D721Med (cell line): Measurements from ENCODE around the gene ACSL6.
A peak's percentile ranks its signal among the peaks of the same experiment; 100 is the strongest.

Source experiments
- DNase-seq: peaks from one replicate; pipeline ENCODE4 v3.0.0; 2011; ENCODE audit warnings: low spot score; ENCODE audit not compliant: insufficient read length
- FAIRE-seq: peaks from 2 replicates; lab custom pipeline; 2011; peaks lifted over from hg19 to GRCh38; lab: Jason Lieb, UNC
- TF ChIP-seq, protein P1 (sequence below): IDR thresholded peaks from 2 replicates; pipeline ENCODE4 v1.5.1; 2012; ENCODE audit warnings: mild to moderate bottlenecking, control low read depth; ENCODE audit not compliant: insufficient read depth; ENCODE audit errors: missing control alignments

ACSL6 gene

DNA sequence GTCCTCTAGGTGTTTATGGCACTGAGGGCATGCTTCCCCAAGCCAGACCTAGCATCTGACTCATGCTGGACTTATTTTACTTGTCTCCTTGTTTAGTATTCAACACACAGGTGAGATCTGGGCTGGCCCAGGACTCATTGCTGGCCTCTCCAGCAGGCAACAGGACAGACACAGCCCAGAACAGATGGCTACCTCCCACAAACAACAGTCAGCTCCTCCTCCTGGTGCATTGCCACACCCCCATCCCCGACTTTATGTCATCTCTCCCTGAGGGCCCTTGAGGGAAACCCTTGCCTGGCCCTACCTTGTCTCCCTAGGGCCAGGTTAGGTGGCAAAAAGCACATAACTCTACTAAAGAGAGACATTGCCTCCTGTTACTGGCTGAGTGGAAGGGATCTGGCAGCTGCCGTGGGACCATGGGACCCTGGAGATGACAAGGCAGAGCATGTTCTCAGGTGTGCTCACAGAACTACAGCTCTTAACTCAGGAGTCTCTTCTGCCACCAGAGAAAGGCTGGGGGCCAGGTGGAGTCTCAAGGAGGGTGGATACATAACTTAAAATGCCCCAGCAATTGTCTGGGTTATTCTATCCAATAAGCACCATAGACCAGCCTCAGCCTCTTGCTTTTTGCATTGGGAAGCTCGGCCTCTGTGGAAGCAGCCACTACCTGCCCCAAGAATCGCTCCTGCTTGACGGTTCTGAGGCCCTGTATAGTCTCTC, 2.3 kb downstream of the ACSL6 start:
- TF ChIP-seq, protein P1, sequence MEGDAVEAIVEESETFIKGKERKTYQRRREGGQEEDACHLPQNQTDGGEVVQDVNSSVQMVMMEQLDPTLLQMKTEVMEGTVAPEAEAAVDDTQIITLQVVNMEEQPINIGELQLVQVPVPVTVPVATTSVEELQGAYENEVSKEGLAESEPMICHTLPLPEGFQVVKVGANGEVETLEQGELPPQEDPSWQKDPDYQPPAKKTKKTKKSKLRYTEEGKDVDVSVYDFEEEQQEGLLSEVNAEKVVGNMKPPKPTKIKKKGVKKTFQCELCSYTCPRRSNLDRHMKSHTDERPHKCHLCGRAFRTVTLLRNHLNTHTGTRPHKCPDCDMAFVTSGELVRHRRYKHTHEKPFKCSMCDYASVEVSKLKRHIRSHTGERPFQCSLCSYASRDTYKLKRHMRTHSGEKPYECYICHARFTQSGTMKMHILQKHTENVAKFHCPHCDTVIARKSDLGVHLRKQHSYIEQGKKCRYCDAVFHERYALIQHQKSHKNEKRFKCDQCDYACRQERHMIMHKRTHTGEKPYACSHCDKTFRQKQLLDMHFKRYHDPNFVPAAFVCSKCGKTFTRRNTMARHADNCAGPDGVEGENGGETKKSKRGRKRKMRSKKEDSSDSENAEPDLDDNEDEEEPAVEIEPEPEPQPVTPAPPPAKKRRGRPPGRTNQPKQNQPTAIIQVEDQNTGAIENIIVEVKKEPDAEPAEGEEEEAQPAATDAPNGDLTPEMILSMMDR, result no peak
- peak; percentile 21 for FAIRE-seq
- no peak for DNase-seq

DNA sequence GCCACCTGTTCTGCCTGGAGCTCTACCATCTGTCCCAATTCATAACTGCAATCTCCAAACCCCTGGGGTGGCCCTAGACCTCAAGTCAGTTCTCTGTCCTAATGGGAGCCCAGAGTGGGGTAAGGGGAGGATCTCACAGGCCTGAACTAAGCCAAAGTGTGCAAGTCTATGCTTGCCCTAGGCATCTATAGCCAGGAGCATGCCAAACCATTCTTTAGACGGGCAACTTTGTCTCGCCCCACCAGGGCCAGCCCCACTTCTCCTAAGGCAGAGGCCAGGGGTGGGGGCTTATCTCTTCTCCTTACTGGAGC, 3.3 kb downstream of the ACSL6 start:
- DNase-seq, result no peak
- TF ChIP-seq, protein P1, result no peak

DNA sequence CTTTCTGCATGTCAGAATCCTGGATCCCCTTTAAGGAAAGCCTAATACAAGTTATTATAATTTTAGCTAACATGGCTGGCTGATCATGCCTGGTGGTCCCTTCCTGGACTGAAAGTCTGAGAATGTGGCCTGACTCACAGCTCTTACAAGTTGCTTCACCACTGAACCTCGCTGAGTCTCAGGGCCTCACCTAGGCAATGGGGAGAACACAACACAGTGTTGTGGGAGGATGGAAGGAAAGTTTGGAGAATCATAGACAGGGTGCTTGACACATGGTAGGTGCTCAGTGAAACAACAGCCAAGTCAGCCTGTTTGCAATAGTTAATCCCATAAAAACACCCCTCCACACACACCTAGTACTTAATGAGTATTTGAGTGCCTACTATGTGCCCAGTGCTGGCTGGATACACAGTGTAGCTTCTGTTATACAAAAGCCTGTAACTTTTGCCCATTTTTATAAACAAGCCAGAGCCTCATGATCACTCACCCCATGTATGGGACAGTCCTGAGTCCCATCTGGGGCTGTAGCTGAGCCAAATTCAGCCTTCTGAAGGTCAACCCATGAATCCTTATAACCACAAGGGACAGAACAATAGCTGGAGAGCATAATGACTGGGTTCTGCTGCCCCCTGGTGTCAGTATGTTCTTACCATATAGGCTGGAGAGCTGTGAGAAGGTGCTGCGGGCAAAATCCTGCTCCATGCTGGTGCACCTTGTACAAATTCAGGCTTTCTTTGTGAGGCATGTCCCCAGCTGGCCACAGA, 3.9 kb downstream of the ACSL6 start:
- FAIRE-seq (peak; percentile 75), DNase-seq (no peak)
- TF ChIP-seq, protein P1, result peak; percentile 75

More for the DNA sequence above, 3.3 kb downstream of the ACSL6 start:
- FAIRE-seq, result no peak

DNA sequence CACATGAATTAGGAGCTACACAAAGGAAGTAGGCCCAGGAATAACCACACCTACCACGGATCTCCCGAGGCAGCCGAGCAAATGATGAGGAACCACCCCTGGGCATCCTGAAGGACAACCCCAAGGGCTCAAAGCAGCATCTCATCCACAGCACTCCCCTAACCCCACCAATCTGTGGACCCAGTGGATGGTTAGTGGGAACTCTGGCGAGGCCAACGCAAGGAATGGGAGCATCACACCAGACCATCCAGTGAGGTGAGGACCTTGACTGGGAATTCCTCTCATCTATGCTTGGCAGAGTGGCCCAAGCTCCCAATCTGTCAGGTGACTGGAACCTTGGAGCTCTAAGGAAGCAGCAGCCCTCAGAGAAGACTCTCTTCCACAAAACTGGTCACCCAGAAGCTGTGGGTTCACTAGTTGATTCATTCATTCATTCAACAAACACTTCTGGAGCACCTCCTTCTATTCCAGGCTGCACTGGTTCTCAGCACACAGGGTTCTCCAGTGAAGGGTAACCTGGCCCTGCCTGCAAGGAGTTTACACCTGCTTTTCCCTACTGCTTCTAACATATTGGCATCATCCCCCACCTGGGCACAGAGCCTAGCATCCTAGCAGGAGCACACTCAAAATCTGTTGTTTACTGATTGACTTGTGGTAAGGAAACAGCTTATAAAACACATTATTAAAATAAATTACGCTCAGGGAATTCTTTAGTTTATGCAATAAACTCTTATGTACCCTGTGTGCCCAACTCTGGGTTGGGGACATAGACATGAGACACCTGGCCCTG, 4.9 kb downstream of the ACSL6 start:
- DNase-seq (no peak), FAIRE-seq (no peak)
- TF ChIP-seq, protein P1, result no peak

DNA sequence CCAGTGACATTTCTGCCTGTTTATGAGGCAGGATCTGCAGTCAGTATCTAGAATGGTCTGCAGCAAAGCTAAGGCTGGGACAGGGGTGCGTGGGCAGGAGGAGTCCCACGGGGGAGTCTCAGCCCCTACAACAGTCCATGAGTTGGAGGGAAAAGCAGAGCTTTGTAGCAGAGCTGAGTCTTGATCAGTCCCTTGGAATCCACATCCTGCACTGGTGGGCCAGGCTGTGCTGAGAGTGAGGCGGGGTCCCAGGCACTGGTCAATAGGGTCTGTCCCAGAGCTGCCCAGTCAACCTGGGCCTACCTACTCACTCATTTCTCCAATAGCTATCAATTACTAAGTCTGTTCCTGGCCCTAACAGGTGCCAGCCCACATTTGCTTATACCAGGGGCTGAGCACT, 5.9 kb downstream of the ACSL6 start:
- no peak for FAIRE-seq
- TF ChIP-seq, protein P1, result no peak
- DNase-seq, result no peak

DNA sequence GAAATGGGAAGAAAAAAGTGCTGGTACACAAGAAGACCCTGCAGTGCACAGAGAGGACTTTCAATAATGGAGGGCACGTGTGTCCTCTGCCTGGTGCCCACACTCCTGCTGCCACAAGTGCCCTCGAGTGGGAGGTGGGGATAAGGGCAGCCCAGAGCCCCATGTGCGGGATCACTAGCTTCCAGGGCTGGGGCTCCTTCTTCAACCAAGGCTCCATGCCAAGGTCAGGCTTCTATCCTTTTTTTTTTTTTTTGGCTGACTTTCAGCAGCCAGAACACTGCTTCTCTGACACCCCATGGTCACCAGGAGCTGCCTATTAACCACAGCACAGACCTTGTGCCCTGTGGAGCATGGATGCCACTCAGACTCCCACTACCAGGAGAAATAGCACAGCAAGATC, 7.5 kb downstream of the ACSL6 start:
- TF ChIP-seq, protein P1, result no peak
- FAIRE-seq (no peak), DNase-seq (no peak)
